K562 (cell line): ENCODE data around the gene RPS27. TPM values are rescaled to one million over a fixed set of nuclear protein-coding genes. Genes with fewer than 3 reads are reported as not detected.
A peak's percentile ranks its signal among the peaks of the same experiment; 100 is the strongest.

Experiments
- CCNT2 ChIP-seq: IDR thresholded peaks from 2 replicates; pipeline ENCODE4 v1.6.1; 2011; ENCODE audit warnings: borderline replicate concordance, low read depth, mild to moderate bottlenecking, moderate library complexity, mixed read lengths, low read length; ENCODE audit not compliant: insufficient read length; ENCODE audit errors: extremely low read depth
- CTBP1 ChIP-seq: fragments of 450-650 bp; IDR thresholded peaks from 2 replicates; pipeline ENCODE4 v1.6.1; 2016; ENCODE audit warnings: borderline replicate concordance
- CXXC5 ChIP-seq: fragments of 250-450 bp; sonication (Bioruptor Pico); IDR thresholded peaks from 2 replicates; pipeline ENCODE4 v1.8.0; 2022; ENCODE audit warnings: inconsistent platforms, mild to moderate bottlenecking, moderate library complexity
- E2F3 ChIP-seq: fragments of 250-450 bp; sonication (Bioruptor Pico); IDR thresholded peaks from 2 replicates; pipeline ENCODE4 v1.4.0; 2020; ENCODE audit warnings: mild to moderate bottlenecking
- FOXJ3 ChIP-seq: sonication (generic); formaldehyde crosslinking; IDR thresholded peaks from 2 replicates; pipeline ENCODE4 v1.4.0; 2020; ENCODE audit warnings: mild to moderate bottlenecking, missing genetic modification reagents
- GTF2F1 ChIP-seq: IDR thresholded peaks from 2 replicates; pipeline ENCODE4 v1.6.1; 2011; ENCODE audit warnings: low read depth, low read length, improper control_type of control experiment
- HDAC1 ChIP-seq, 2 experiments: fragments of 450-650 bp; IDR thresholded peaks; 2 replicates each; pipeline ENCODE4 v1.6.1; 2016 to 2017; ENCODE audit warnings: inconsistent platforms in 1 of 2, mild to moderate bottlenecking in 1 of 2, moderate library complexity in 1 of 2
- HDAC3 ChIP-seq: fragments of 450-650 bp; IDR thresholded peaks from 2 replicates; pipeline ENCODE4 v1.6.1; 2018; ENCODE audit warnings: borderline replicate concordance, mild to moderate bottlenecking, moderate library complexity; ENCODE audit not compliant: partially characterized antibody
- HMBOX1 ChIP-seq: sonication (generic); IDR thresholded peaks from 2 replicates; pipeline ENCODE4 v1.6.1; 2016
- MCM2 ChIP-seq: fragments of 450-650 bp; IDR thresholded peaks from 2 replicates; pipeline ENCODE4 v1.6.1; 2017; ENCODE audit warnings: low read depth, mild to moderate bottlenecking
- MTA1 ChIP-seq: fragments of 450-650 bp; IDR thresholded peaks from 2 replicates; pipeline ENCODE4 v1.6.1; 2017; ENCODE audit warnings: borderline replicate concordance
- NONO ChIP-seq, 2 experiments: fragments of 200-400 bp in 1 of 2; fragments of 450-650 bp in 1 of 2; formaldehyde crosslinking in 1 of 2; IDR thresholded peaks; 2 replicates each; pipeline ENCODE4 v1.6.1; 2017; ENCODE audit warnings: low read depth in 2 of 2, mild to moderate bottlenecking in 2 of 2, moderate library complexity in 2 of 2, low read length in 1 of 2
- NR2C1 ChIP-seq, 2 experiments: fragments of 450-650 bp; IDR thresholded peaks; 2 replicates each; pipeline ENCODE4 v1.6.1; 2017; ENCODE audit warnings: mild to moderate bottlenecking in 2 of 2, antibody characterized with exemption in 1 of 2, inconsistent platforms in 1 of 2, missing compliant biosample characterization in 1 of 2, missing genetic modification characterization in 1 of 2
- PATZ1 ChIP-seq: fragments of 250-450 bp; sonication (Bioruptor Pico); IDR thresholded peaks from 2 replicates; pipeline ENCODE4 v1.5.0; 2020; ENCODE audit warnings: mild to moderate bottlenecking, borderline replicate concordance
- PML ChIP-seq: IDR thresholded peaks from 2 replicates; pipeline ENCODE4 v1.6.1; 2012; ENCODE audit warnings: low read length, inconsistent platforms
- POLR3A ChIP-seq: IDR thresholded peaks from 2 replicates; pipeline ENCODE4 v1.6.1; 2011; ENCODE audit warnings: borderline replicate concordance, mild to moderate bottlenecking, moderate library complexity; ENCODE audit not compliant: insufficient read length, insufficient read depth; ENCODE audit errors: extremely low read depth
- SETDB1 ChIP-seq: IDR thresholded peaks from one replicate; pipeline ENCODE4 v1.6.1; 2012; ENCODE audit warnings: low read length, control low read depth, inconsistent platforms
- SMARCE1 ChIP-seq: fragments of 450-650 bp; IDR thresholded peaks from 2 replicates; pipeline ENCODE4 v1.7.1; 2016; ENCODE audit warnings: mild to moderate bottlenecking
- SMC3 ChIP-seq: conservative IDR thresholded peaks from 2 replicates; pipeline ENCODE4 v1.6.1; 2011; ENCODE audit warnings: low read depth, low read length, improper control_type of control experiment; ENCODE audit not compliant: insufficient read depth
- SRSF9 ChIP-seq: fragments of 200-400 bp; formaldehyde crosslinking; IDR thresholded peaks from 2 replicates; pipeline ENCODE4 v1.6.1; 2017; ENCODE audit warnings: low read depth, low read length, borderline replicate concordance
- ZBTB12 ChIP-seq: fragments of 250-450 bp; sonication (Bioruptor Pico); IDR thresholded peaks from 2 replicates; pipeline ENCODE4 v1.4.0; 2020
- ZNF124 ChIP-seq: sonication (generic); formaldehyde crosslinking; IDR thresholded peaks from 2 replicates; pipeline ENCODE4 v1.8.1; 2022; ENCODE audit warnings: missing genetic modification reagents
- ZNF384 ChIP-seq: IDR thresholded peaks from 2 replicates; pipeline ENCODE4 v1.6.1; 2012; ENCODE audit warnings: low read depth, low read length, improper control_type of control experiment
- ZNF398 ChIP-seq: fragments of 250-450 bp; sonication (Bioruptor Pico); IDR thresholded peaks from 2 replicates; pipeline ENCODE4 v1.8.0; 2021; ENCODE audit warnings: moderate library complexity, mild to moderate bottlenecking, inconsistent platforms
- ZNF586 ChIP-seq: fragments of 450-650 bp; formaldehyde crosslinking; conservative IDR thresholded peaks from 2 replicates; pipeline ENCODE4 v1.4.0; 2020; ENCODE audit warnings: mild to moderate bottlenecking, moderate library complexity
- polyA plus RNA-seq, 8 experiments: library from polyadenylated mRNA; depleted of rRNA in 4 of 8; stranded (reverse) in 5 of 8; unstranded in 3 of 8; fragments of >200 nt; fragmentation: Nextera tagmentation in 2 of 8; fragmentation: Illumina TruSeq in 1 of 8; extraction: Ambion mirVana in 2 of 8; extraction: Trizol in 1 of 8; gene quantifications; 2 replicates each; pipeline versions ENCODE4 v1.2.1 to v1.2.3, GENCODE V29; 2011 to 2014; ENCODE audit warnings: inconsistent platforms in 1 of 8, missing spikeins in 1 of 8
- total RNA-seq, 7 experiments: library from RNA; depleted of rRNA in 6 of 7; stranded (reverse); fragments of >200 nt in 6 of 7; fragmentation: Illumina TruSeq in 2 of 7; extraction: Trizol in 2 of 7; gene quantifications; 2 replicates each; pipeline versions ENCODE4 v1.2.1 to v1.2.3, GENCODE V29; 2011 to 2021; ENCODE audit warnings: low replicate concordance in 1 of 7

The RPS27 gene
- total and polyA plus RNA-seq, 9 of the 15 experiments (the other 6 are each of a cell fraction or from before 2014, with no cell fraction given): 2,091 to 9,377 (median 6,706) TPM

GRCh38 chr1:153976819-153977249 is 13.7 kb upstream of the RPS27 start (continued):
- TF ChIP-seq CCNT2 (no peak), HDAC3 (no peak), FOXJ3 (no peak), CTBP1 (peak; percentile 10; the same call in 1 of the 2 replicates), ZNF398 (no peak), NONO (IDR thresholded peaks at IDR 0.05; ENCODE audit: low read depth in 2 of 2, low read length in 1 of 2) (no peak), SRSF9 (no peak), MCM2 (no peak), PATZ1 (CRISPR knock-in tag) (no peak), NR2C1 (IDR thresholded peaks at IDR 0.05) (no peak), NR2C1 (tag; IDR thresholded peaks at IDR 0.05) (0 out of 2 replicates have a peak, but pooled peaks have one; percentile 8), HMBOX1 (no peak), HDAC1 (IDR thresholded peaks at IDR 0.05) (no peak), ZNF124 (CRISPR knock-in tag) (no peak), CXXC5 (CRISPR knock-in tag) (no peak), POLR3A (no peak), E2F3 (CRISPR knock-in tag) (no peak), ZBTB12 (no peak), MTA1 (no peak), PML (no peak), GTF2F1 (no peak), ZNF586 (no peak), SMC3 (0 out of 2 replicates have a peak, but pooled peaks have one; percentile 6), ZNF384 (no peak), SMARCE1 (no peak), SETDB1 (no peak)
